HG03064 (cell line): Measurements from ENCODE around the gene CIDEA.

Experiments
- ATAC-seq: cut with Tn5 transposase; IDR thresholded peaks from one replicate; pipeline ENCODE4 v1.9.1; 2021; ENCODE audit warnings: low read depth; ENCODE audit not compliant: unreplicated experiment

CIDEA gene

DNA sequence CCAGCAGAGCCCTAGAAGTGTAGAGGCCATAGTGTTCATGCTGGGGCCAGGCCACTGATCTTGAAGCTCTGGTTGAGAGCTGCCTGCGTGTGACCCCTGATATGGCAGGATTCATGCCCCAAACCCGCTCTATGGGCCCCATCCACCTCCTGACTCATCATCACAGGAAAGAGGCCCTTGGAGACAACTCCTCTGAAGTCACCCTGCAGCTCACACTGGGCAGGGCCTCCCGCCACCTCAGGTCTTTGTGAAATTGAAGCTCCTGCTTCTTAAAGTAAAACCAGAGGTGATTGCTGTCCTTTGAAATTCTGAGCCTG, 41.9 kb downstream of the CIDEA start:
- ATAC-seq: no peak

DNA sequence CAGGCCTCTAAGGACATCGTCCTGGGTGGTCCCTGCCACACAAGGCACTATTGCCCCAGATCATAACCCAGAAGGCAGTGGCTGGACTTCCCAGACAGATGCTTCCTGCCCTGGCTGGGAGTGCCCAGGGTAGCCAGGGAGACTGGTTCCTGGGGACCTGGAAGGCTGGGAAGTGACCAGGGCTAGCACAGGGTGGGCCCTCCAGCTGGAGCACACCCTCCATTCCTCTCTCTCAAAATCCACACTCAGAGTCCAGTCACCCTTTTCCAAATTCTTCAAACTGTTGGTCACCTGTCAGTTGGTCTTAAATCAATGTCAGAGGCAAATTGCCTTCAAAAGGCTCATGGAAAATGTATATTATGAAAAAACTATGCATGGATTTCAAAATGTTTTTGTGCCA, 42.3 kb downstream of the CIDEA start:
- no peak for ATAC-seq

DNA sequence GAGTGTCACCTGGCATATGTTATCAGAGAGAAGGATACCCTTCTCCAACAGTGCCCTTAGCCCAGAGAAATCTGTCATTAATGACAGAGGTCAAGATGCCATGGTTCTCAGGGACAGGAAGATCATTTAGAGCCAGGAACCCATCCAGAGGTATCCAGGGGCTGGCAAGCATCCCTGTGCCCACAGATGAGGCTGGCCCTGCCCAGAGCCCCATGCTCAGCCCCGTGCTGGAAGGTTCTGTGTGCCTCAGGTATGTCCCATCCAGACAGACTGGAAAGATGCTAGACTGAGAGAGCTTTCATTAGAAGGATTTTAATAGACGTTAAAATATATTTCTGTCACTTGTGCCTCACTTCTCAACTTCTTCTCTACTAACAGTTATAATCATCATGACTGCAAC, 45.7 kb downstream of the CIDEA start:
- ATAC-seq: no peak

GRCh38 chr18:12301263-12302005, 47.3 kb downstream of the CIDEA start:
- ATAC-seq: no peak

GRCh38 chr18:12302391-12303147, 48.4 kb downstream of the CIDEA start:
- ATAC-seq: no peak

DNA sequence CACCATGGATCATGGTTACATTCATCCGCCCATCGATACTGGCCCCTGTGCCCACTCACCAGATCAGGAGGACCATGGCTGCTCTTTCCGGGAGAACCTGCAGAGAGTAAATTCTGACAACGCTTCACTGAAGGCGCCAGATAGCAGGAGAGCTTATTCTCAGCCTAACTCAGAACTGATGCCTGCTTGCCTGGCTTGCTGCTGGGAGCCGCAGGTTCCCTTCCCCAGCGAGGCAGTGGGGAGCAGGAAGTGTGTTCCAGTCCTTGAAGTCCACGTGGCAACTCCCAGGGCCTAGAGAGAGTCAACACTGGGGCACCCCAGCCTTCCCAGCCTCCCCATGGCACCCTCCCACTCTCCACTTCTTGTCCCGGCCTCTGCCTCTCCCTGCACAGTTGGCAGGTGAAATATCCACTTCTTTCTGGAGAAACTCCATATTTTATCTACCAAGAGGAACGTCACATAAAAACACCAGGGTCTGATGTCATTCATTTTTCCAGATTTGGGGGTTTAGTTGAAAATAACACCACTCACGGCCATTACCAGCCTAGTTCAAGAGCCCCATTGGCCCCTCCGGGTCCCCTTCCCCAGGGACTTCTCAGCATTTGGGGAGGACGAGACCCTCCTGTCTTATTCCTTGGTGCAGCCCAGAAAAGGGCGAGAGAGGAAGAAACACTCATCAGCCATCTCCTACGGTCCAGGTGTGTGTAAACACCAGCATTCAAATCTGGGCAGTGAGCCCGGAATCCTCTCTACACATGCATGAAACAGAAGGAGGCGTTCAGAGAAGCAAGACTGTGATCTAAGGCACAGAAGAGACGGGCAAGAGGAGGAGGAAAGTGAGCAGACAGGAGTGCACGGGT, 50.4 kb downstream of the CIDEA start:
- ATAC-seq: no peak

DNA sequence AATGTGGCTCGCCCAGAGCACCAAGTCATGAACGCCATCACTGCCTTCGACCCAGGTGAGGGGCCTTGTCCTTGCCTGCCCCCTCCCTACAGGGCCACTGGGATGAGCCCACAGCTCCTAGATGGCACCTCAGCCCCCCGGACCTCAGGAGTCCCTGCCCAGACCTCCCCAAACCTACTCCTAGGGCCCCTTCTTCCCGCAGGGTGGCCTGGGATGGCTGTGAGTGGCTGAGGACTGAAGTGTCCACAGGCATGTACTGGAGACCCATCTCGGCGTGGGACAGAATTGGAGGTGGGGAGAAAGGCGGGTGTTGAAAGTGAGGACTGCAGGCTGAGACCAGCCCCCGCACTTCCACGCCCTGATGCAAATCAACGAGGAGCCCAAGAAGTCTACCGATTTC, 51.0 kb downstream of the CIDEA start:
- ATAC-seq: no peak

DNA sequence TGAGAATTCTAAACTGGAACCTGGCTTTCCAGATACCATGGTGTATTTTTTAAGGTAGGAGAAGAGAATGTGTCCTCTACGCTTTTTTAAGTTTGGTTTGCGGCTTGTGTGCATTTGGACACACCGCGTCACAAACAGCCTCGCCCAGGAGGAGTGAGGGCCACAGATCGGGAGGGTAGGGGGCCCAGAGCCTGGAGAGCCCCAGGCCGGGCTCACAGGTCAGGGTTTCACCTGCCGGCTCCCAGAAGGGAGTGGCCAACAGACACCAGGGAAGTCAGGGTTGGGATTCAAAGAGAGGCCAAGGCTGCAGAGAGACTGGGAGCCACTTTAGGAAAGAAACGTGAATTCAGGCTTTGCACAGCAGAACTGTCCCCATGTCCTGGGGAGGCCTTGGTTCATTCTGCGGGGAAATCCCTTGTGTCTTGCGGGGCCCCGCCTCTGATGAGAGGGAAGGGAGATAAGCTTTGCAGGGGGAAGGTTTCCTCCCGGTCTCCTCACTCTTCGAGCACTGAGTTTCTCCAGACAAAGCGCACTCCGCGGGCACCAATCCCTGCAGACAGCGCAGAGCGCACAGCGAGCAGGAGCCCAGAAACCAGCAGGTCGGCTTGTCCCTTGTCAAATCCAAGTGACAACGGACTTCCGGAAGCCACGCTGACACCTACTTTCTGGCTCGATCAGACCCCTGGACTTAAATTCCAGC, 51.9 kb downstream of the CIDEA start:
- no peak for ATAC-seq

- peak; percentile 22 for ATAC-seq
These were observed 52.9 kb downstream of the CIDEA start for GRCh38 chr18:12306752-12307700.

DNA sequence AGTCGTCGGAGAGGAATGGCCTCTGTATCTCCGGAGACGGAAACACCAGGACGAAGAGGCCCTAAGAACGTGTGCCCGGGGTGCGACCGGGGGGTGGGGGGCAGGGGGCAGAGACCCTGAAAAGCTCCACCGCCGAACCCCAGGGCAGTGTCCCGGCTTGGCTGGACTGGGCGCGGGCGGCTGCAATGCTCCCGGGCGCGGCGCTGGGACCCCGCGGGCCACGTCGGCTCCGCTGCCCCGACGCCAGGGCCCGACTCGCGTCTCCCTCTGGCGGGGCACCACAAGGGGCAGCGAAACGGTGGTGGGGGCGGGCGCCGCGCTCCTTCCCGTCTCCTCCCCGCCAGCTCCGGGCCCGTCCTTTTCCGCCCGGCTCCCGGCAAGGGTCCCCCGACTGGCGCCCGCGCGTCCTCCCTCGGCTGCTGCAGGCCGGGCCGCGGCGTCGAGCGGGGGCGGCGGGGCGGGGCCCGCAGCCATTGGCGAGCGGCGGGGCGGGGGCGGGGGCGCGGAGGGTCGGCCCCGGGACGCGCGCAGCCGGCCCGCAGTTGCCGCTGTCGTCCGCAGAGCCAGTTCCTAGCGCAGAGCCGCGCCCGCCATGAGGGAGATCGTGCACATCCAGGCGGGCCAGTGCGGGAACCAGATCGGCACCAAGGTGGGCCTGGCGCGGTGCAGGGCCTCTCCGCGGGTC, 53.7 kb downstream of the CIDEA start, which contains the start of gene TUBB6:
Gene TUBB6 (plus strand): TSS at position 541 of the 685 bp plus-strand sequence. CDS start 52 bp downstream, at position 593.
- peak; percentile 43 for ATAC-seq

- peak; percentile 45 for ATAC-seq
These were observed 54.4 kb downstream of the CIDEA start for GRCh38 chr18:12308386-12309100.

DNA sequence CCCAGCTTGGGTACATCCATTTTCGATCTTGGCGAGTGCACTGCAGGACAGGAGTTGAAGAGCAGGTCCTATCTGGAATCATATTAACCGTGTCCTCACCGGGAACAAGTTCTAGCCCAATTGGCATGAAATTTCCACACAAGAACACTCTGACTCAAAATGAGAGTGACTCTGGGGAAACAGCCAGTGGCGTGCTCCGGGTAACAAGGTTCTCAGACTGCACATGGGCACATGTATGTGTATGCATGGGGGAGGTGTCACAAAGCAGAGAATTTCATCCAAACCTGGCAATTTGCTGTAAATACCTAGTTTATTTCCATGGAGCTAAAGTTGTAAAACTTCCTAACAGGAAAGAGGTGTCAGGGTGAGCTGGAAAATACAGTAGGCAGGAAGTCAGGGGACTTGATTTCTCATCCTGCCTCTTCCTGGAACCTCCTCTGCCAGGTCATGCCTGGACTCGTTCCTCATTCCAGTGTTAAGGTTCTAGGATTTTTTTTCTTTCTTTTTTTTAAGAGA, 55.6 kb downstream of the CIDEA start:
- ATAC-seq: no peak

- no peak for ATAC-seq
These were observed 56.6 kb downstream of the CIDEA start for GRCh38 chr18:12310762-12311161.

- no peak for ATAC-seq
These were observed 58.8 kb downstream of the CIDEA start for GRCh38 chr18:12312976-12313375.

GRCh38 chr18:12313530-12314245, 59.5 kb downstream of the CIDEA start:
- ATAC-seq: no peak

GRCh38 chr18:12314591-12315305, 60.6 kb downstream of the CIDEA start:
- no peak for ATAC-seq

- no peak for ATAC-seq
These were observed 61.3 kb downstream of the CIDEA start for GRCh38 chr18:12315490-12315889.
